Neuronal stem cell (in vitro differentiated cells): Measurements from ENCODE around the gene NEK8.

Experiments
- DNase-seq: peaks from one replicate; pipeline ENCODE4 v3.0.0-alpha.2; 2013; ENCODE audit warnings: low spot score
- H2AFZ ChIP-seq: one replicate; pipeline ENCODE4 v1.6.1; 2013; ENCODE audit warnings: mild to moderate bottlenecking, low read length, inconsistent platforms
- H2AK5ac ChIP-seq: 2 replicates; pipeline ENCODE4 v1.6.1; 2013; ENCODE audit warnings: low read depth, mild to moderate bottlenecking, inconsistent platforms, low read length, moderate library complexity, mixed read lengths
- H2BK120ac ChIP-seq: 2 replicates; pipeline ENCODE4 v1.6.1; 2013; ENCODE audit warnings: low read depth, mild to moderate bottlenecking, inconsistent platforms, low read length, moderate library complexity, mixed read lengths
- H2BK12ac ChIP-seq: one replicate; pipeline ENCODE4 v1.6.1; 2013; ENCODE audit warnings: low read length, inconsistent platforms
- H2BK15ac ChIP-seq: 2 replicates; pipeline ENCODE4 v1.6.1; 2013; ENCODE audit warnings: mild to moderate bottlenecking, low read length, inconsistent platforms, mixed read lengths
- H2BK5ac ChIP-seq: one replicate; pipeline ENCODE4 v1.6.1; 2013; ENCODE audit warnings: inconsistent platforms, mild to moderate bottlenecking, low read length, moderate library complexity
- H3K14ac ChIP-seq: one replicate; pipeline ENCODE4 v1.6.1; 2013; ENCODE audit warnings: low read length, inconsistent platforms
- H3K18ac ChIP-seq: 2 replicates; pipeline ENCODE4 v1.6.1; 2013; ENCODE audit warnings: low read length, inconsistent platforms
- H3K23ac ChIP-seq: 2 replicates; pipeline ENCODE4 v1.6.1; 2013; ENCODE audit warnings: low read depth, mild to moderate bottlenecking, mixed read lengths, low read length, inconsistent platforms; ENCODE audit not compliant: poor library complexity
- H3K27ac ChIP-seq: replicated peaks from 3 replicates; pipeline ENCODE4 v1.5.1; 2013; ENCODE audit warnings: low read length, inconsistent platforms
- H3K27me3 ChIP-seq, 3 experiments: 2 replicates each; pipeline ENCODE4 v1.6.1; 2013; ENCODE audit warnings: low read length in 3 of 3, mild to moderate bottlenecking in 2 of 3, inconsistent platforms in 1 of 3, low read depth in 1 of 3, mixed read lengths in 1 of 3, moderate library complexity in 1 of 3; ENCODE audit not compliant: control insufficient read depth in 3 of 3, insufficient read depth in 3 of 3
- H3K36me3 ChIP-seq, 2 donors: replicated peaks in 1 of 2; 2 replicates each; pipeline ENCODE4 v1.6.1; 2013; ENCODE audit warnings: low read length in 2 of 2; ENCODE audit not compliant: control insufficient read depth in 2 of 2, insufficient read depth in 2 of 2
- H3K4ac ChIP-seq: 2 replicates; pipeline ENCODE4 v1.6.1; 2013; ENCODE audit warnings: inconsistent platforms, mild to moderate bottlenecking, low read length, moderate library complexity
- H3K4me1 ChIP-seq, 2 donors: 1 replicate in 1 of 2; 2 replicates in 1 of 2; pipeline ENCODE4 v1.6.1; 2013; ENCODE audit warnings: low read length in 2 of 2, low read depth in 1 of 2; ENCODE audit not compliant: control insufficient read depth in 2 of 2, insufficient read depth in 1 of 2
- H3K4me2 ChIP-seq: one replicate; pipeline ENCODE4 v1.6.1; 2013; ENCODE audit warnings: mild to moderate bottlenecking, low read length, inconsistent platforms; ENCODE audit not compliant: insufficient read depth, poor library complexity, severe bottlenecking
- H3K4me3 ChIP-seq, 2 donors: 2 replicates each; pipeline ENCODE4 v1.5.1; 2013; ENCODE audit warnings: low read length in 2 of 2, mild to moderate bottlenecking in 2 of 2, inconsistent platforms in 1 of 2, moderate library complexity in 1 of 2
- H3K79me1 ChIP-seq: one replicate; pipeline ENCODE4 v1.6.1; 2013; ENCODE audit warnings: low read depth, mild to moderate bottlenecking, inconsistent platforms, low read length, moderate library complexity
- H3K9ac ChIP-seq: one replicate; pipeline ENCODE4 v1.6.1; 2013; ENCODE audit warnings: mild to moderate bottlenecking, low read depth, low read length, inconsistent platforms; ENCODE audit not compliant: poor library complexity
- H3K9me3 ChIP-seq, 2 donors: replicated peaks in 1 of 2; 2 replicates each; pipeline versions ENCODE3 to v1.6.1; 2013; ENCODE audit warnings: low read length in 2 of 2, mild to moderate bottlenecking in 2 of 2, inconsistent platforms in 1 of 2, low read depth in 1 of 2, mixed read lengths in 1 of 2, moderate library complexity in 1 of 2; ENCODE audit not compliant: control insufficient read depth in 2 of 2, insufficient read depth in 1 of 2
- H4K8ac ChIP-seq: one replicate; pipeline ENCODE4 v1.6.1; 2013; ENCODE audit warnings: low read depth, mild to moderate bottlenecking, inconsistent platforms, low read length, moderate library complexity
- H4K91ac ChIP-seq: one replicate; pipeline ENCODE4 v1.6.1; 2013; ENCODE audit warnings: low read length, low read depth, mild to moderate bottlenecking, inconsistent platforms; ENCODE audit not compliant: poor library complexity
- WGBS, 2 donors: extraction: QIAGEN DNeasy Blood & Tissue Kit; methylation state at CpG; one replicate each; pipeline ENCODE4 v1.1.7; 2013; ENCODE audit warnings: missing lambda C conversion rate in 2 of 2, mixed read lengths in 1 of 2; ENCODE audit not compliant: insufficient read length in 2 of 2, insufficient replicate concordance in 1 of 2; ENCODE audit errors: extremely low coverage in 2 of 2; 5-methylcytosine and 5-hydroxymethylcytosine counted together

NEK8 gene

DNA sequence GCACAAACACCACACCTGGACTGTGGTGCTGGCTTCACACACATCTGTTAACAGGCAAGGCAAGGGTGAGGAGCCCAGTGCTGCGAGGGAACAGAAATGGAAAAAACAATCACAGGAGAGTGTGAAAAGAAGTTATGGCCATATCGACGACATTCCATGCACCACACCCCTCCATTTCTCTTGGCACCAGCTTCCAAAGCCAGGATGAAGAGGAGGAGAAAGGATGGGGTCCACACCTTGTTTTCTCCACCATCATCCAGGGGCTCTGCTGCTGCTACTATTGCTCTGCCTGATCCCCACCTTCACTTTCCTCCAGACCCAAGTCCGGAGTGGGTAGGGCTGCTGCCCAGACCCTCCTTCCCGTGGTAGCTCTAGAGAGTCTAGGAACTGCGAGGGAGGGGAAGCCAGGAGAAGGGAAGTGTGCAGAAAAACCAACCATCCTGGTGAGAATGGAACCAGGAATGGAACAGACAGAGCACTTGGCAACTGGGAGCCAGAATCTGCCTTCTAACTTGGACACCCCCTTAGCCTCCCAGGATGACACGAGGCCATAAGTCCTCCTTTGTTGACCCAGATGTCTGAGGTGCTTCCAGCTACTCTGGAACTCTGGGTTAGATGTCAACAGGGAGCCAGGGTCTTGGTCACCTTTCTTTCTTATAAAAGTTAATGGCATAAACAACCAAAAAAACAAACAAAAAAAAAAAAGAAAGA is 15.7 kb upstream of the NEK8 start:
- no peak overlapping the region for H3K4ac ChIP-seq
- peak overlapping the region; percentile 14 for H2BK12ac ChIP-seq
- peak overlapping the region; percentile 3 for H2AK5ac ChIP-seq
- peak overlapping the region; percentile 93 for H2BK5ac ChIP-seq
- WGBS, 2 donors: no CpG with 5 or more reads among the region's 7 CpGs
- no peak for DNase-seq
- H2AFZ ChIP-seq: no peak overlapping the region
- H3K4me3 ChIP-seq: peak overlapping the region in 1 of 2 donors; percentile 1
- peak overlapping the region; percentile 35 for H3K27ac ChIP-seq
- peak overlapping the region; percentile 90 for H3K23ac ChIP-seq
- peak overlapping the region; percentile 0 for H2BK15ac ChIP-seq
- no peak overlapping the region for H2BK120ac ChIP-seq
- H3K36me3 ChIP-seq: peaks cover 18 to 49% of the 10 kb centered on the region in 2 donors
- H3K9ac ChIP-seq: peak overlapping the region; percentile 53
- peaks cover 6% of the 10 kb centered on the region for H3K79me1 ChIP-seq
- H3K9me3 ChIP-seq: no peaks in the 10 kb centered on the region
- H4K8ac ChIP-seq: no peak overlapping the region
- peaks cover 11 to 21% of the 10 kb centered on the region in 2 donors for H3K4me1 ChIP-seq
- peak overlapping the region; percentile 72 for H3K14ac ChIP-seq
- H4K91ac ChIP-seq: no peak overlapping the region
- peak overlapping the region; percentile 98 for H3K18ac ChIP-seq
- peak overlapping the region; percentile 81 for H3K4me2 ChIP-seq
- no peaks in the 10 kb centered on the region for H3K27me3 ChIP-seq

DNA sequence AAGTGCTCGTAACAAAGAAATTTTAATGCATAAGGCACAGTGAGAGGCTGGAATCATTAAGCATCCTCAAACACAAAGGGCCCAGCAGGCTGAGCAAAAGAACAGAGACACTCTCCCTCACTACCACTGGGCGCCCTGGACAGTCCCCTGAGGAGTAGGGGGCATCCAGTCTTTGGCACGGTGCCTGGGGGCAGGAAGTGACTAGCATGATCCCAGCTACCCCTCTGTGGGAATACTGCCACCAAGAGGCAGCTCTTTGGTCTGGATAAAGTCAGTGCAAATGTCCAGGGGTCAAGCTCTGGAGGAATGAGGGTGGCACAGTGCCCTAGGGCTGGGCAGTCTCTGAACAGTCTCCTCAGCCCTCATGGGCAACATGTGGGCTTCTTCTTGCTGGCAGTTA is 14.3 kb upstream of the NEK8 start:
- Histone ChIP-seq H2AK5ac (no peak overlapping the region), H3K79me1 (peaks cover 6% of the 10 kb centered on the region), H3K23ac (no peak overlapping the region), H3K9ac (no peak overlapping the region), H2BK15ac (no peak overlapping the region), H4K8ac (no peak overlapping the region), H2BK12ac (no peak overlapping the region), H3K14ac (no peak overlapping the region), H3K27me3 (no peaks in the 10 kb centered on the region), H3K4me3 (no peak overlapping the region), H3K4me2 (no peak overlapping the region), H3K9me3 (no peaks in the 10 kb centered on the region), H2AFZ (no peak overlapping the region), H3K18ac (peak overlapping the region; percentile 33), H2BK120ac (no peak overlapping the region), H4K91ac (no peak overlapping the region), H3K4ac (no peak overlapping the region), H2BK5ac (no peak overlapping the region), H3K36me3 (peaks cover 18 to 49% of the 10 kb centered on the region in 2 donors), H3K4me1 (peaks cover 19 to 26% of the 10 kb centered on the region in 2 donors), H3K27ac (no peak overlapping the region)
- DNase-seq: no peak
- WGBS, 2 donors: no CpG with 5 or more reads among the region's 3 CpGs

DNA sequence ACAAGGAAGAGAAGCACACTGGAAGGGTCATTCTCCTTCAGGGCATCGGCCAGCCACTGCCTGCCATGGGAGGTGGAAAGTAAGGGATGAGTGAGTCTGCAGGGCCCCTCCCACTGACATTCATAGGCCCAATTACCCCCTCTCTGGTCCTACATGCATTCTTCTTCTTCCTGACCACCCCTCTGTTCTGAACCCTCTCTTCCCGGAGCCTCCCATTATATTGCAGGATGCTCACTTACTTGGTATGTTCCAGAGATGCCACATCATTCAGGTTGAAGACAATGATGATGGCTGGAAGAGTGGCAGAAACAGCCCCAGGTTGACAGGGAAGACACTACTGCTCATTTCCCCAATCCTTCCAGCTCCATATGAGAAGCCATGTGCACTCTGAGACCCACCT is 13.4 kb upstream of the NEK8 start:
- Histone ChIP-seq H3K4me2 (no peak overlapping the region), H3K9me3 (no peaks in the 10 kb centered on the region), H3K23ac (no peak overlapping the region), H2BK12ac (no peak overlapping the region), H2BK5ac (no peak overlapping the region), H3K4me3 (peak overlapping the region in 1 of 2 donors; percentile 89), H4K8ac (no peak overlapping the region), H2BK120ac (no peak overlapping the region), H3K18ac (no peak overlapping the region), H3K4ac (no peak overlapping the region), H2BK15ac (no peak overlapping the region), H3K79me1 (peaks cover 5% of the 10 kb centered on the region), H3K4me1 (peaks cover 15 to 24% of the 10 kb centered on the region in 2 donors), H3K36me3 (peaks cover 18 to 43% of the 10 kb centered on the region in 2 donors), H3K9ac (no peak overlapping the region), H3K27ac (no peak overlapping the region), H2AFZ (no peak overlapping the region), H3K14ac (no peak overlapping the region), H3K27me3 (no peaks in the 10 kb centered on the region), H4K91ac (peak overlapping the region; percentile 16), H2AK5ac (peak overlapping the region; percentile 10)
- WGBS, 2 donors: no CpG with 5 or more reads among the region's 2 CpGs
- DNase-seq: no peak

DNA sequence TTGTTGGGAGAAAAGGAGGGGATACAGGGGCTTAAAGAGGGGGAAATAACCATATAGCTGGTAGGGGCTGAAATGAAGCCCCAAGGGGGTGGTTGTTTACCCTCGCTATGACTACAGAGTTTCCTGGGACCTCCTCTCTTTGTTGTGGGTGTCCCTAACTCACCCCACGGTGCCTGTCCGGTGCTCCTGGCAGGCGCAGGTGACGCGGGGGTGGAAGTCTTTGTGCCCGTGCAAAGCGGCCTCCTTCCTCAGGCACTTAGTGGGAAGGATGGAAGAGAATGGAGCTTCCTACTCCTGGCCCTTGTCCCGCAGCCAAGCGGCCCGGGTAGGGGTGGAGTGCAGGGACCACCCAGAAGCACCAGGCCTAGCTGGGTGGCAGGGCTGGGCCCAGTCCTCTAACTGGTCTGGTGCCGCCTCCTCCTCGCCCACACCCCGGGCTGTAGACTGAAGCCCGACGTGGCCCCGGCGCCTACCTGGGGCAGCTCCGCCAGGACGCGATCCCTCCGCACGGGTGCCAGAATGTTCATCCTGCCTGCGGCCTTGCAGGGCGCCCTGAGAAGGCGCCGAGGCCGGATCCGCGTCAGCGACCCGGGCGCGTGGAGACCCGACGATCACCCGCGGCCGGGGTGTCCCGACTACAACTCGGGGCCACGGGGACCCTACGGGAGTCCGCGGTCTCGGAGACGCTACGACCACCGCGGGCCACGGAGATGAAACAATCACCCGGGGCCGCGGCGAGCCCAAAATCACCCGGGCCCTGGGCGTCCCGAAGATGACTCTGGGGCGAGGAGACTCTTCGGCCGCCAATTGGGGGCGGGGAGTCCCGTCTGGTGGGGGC is 11.6 kb upstream of the NEK8 start:
- H2BK5ac ChIP-seq: peak overlapping the region; percentile 11
- H3K36me3 ChIP-seq: peaks cover 24 to 60% of the 10 kb centered on the region in 2 donors
- peak overlapping the region; percentile 89 to 92 for H3K4me3 ChIP-seq
- H3K4me2 ChIP-seq: peak overlapping the region; percentile 80
- no peak overlapping the region for H2BK12ac ChIP-seq
- no peaks in the 10 kb centered on the region for H3K27me3 ChIP-seq
- H3K79me1 ChIP-seq: peaks cover 10% of the 10 kb centered on the region
- H4K91ac ChIP-seq: peak overlapping the region; percentile 73
- H3K18ac ChIP-seq: peak overlapping the region; percentile 97
- H2AK5ac ChIP-seq: peak overlapping the region; percentile 54
- H3K27ac ChIP-seq: peak overlapping the region; percentile 66
- peak overlapping the region; percentile 28 for H3K14ac ChIP-seq
- H3K4me1 ChIP-seq: peaks cover 19 to 27% of the 10 kb centered on the region in 2 donors
- peak overlapping the region; percentile 39 for H3K4ac ChIP-seq
- H2BK120ac ChIP-seq: peak overlapping the region; percentile 58
- peak overlapping the region; percentile 97 for H3K9ac ChIP-seq
- H3K9me3 ChIP-seq: no peaks in the 10 kb centered on the region
- H3K23ac ChIP-seq: peak overlapping the region; percentile 53
- peak; percentile 51 for DNase-seq
- H2AFZ ChIP-seq: peak overlapping the region; percentile 87
- H2BK15ac ChIP-seq: peak overlapping the region; percentile 96
- WGBS, 2 donors: no CpG with 5 or more reads among the region's 63 CpGs
- peak overlapping the region; percentile 93 for H4K8ac ChIP-seq
